GM12878 (cell line): ENCODE data around the gene CCDC170. TPM values are rescaled to one million over a fixed set of nuclear protein-coding genes. Genes with fewer than 3 reads are reported as not detected.

Experiments
- ATAC-seq: fragments of 200-7000 bp; cut with Tn5 transposase; 3 replicates; pipeline ENCODE4 v1.9.1; 2020; ENCODE audit warnings: mild to moderate bottlenecking, moderate library complexity
- BruUV-seq: library from RNA; stranded (reverse); fragments of 400-500 nt; replicated peaks from 2 replicates; lab custom pipeline; 2021; lab: Mats Ljungman, UMichigan
- CTCF ChIA-PET: fragments of 300-600 bp; sonication (Branson Sonifier 250); formaldehyde crosslinking; extraction: SDS; loops from one replicate; lab custom pipeline; 2021; ENCODE audit warnings: inconsistent platforms; lab: Yijun Ruan, JAX
- POLR2A ChIA-PET: fragments of 350-600 bp; formaldehyde crosslinking; extraction: SDS; loops from one replicate; lab custom pipeline; 2021; ENCODE audit warnings: inconsistent platforms; lab: Charles Lee
- RAD21 ChIA-PET: fragments of 300-600 bp; sonication (Branson Sonifier 250); formaldehyde crosslinking; loops from one replicate; lab custom pipeline; 2023; ENCODE audit warnings: antibody characterized with exemption; ENCODE audit not compliant: unreplicated experiment; lab: Charles Lee
- SMC1A ChIA-PET: fragments of 300-600 bp; sonication (Branson Sonifier 250); formaldehyde crosslinking; loops from one replicate; lab custom pipeline; 2023; ENCODE audit not compliant: unreplicated experiment, uncharacterized antibody; lab: Charles Lee
- DNase-seq: peaks from one replicate; pipeline ENCODE4 v3.0.0-alpha.2; 2011; ENCODE audit warnings: low read depth, low spot score
- FAIRE-seq: peaks from 3 replicates; lab custom pipeline; 2011; peaks lifted over from hg19 to GRCh38; lab: Jason Lieb, UNC
- H2AFZ ChIP-seq: 2 replicates; pipeline ENCODE4 v1.6.0; 2011; ENCODE audit warnings: low read depth, low read length, control low read depth; ENCODE audit not compliant: control insufficient read depth
- H3K27ac ChIP-seq: 2 replicates; pipeline ENCODE4 v1.5.1; 2011; ENCODE audit warnings: control low read depth; ENCODE audit not compliant: control insufficient read depth, insufficient read depth
- H3K27me3 ChIP-seq, 2 experiments: replicated peaks in 1 of 2; 2 replicates each; pipeline versions ENCODE4 v1.6.0 to v1.6.1; 2011; ENCODE audit warnings: low read length in 1 of 2; ENCODE audit not compliant: control insufficient read depth in 2 of 2, insufficient read depth in 2 of 2
- H3K36me3 ChIP-seq, 2 experiments: 2 replicates each; pipeline ENCODE4 v1.5.1; 2011; ENCODE audit warnings: low read length in 1 of 2; ENCODE audit not compliant: control insufficient read depth in 2 of 2, insufficient read depth in 2 of 2
- H3K4me1 ChIP-seq: 2 replicates; pipeline ENCODE4 v1.6.1; 2011; ENCODE audit warnings: mild to moderate bottlenecking, low read length, moderate library complexity, mixed read lengths; ENCODE audit not compliant: control insufficient read depth, insufficient read depth
- H3K4me2 ChIP-seq: 2 replicates; pipeline ENCODE4 v1.6.0; 2011; ENCODE audit warnings: control low read depth; ENCODE audit not compliant: control insufficient read depth, insufficient read depth
- H3K4me3 ChIP-seq: fragments of 200-600 bp; sonication (generic); 2 replicates; pipeline ENCODE4 v1.5.1; 2016
- H3K79me2 ChIP-seq: 2 replicates; pipeline ENCODE4 v1.6.0; 2011; ENCODE audit warnings: low read length; ENCODE audit not compliant: control insufficient read depth, insufficient read depth
- H3K9ac ChIP-seq: 2 replicates; pipeline ENCODE4 v1.8.0; 2011; ENCODE audit warnings: low read length, control low read depth, mixed read lengths; ENCODE audit not compliant: control insufficient read depth, insufficient read depth
- H3K9me3 ChIP-seq: replicated peaks from 3 replicates; pipeline ENCODE4 v1.5.1; 2011; ENCODE audit warnings: mild to moderate bottlenecking, low read length; ENCODE audit not compliant: control insufficient read depth, insufficient read depth
- H4K20me1 ChIP-seq: 2 replicates; pipeline ENCODE4 v1.6.0; 2011; ENCODE audit not compliant: control insufficient read depth, insufficient read depth
- BCL11A ChIP-seq: IDR thresholded peaks from 2 replicates; pipeline ENCODE4 v1.6.1; 2011; ENCODE audit warnings: low read depth, low read length
- CUX1 ChIP-seq: IDR thresholded peaks from 2 replicates; pipeline ENCODE4 v1.6.1; 2012; ENCODE audit warnings: improper control_type of control experiment, low read depth, low read length; ENCODE audit not compliant: insufficient replicate concordance
- DPF2 ChIP-seq: fragments of 450-650 bp; IDR thresholded peaks from 2 replicates; pipeline ENCODE4 v1.6.1; 2017; ENCODE audit warnings: mild to moderate bottlenecking
- GATAD2B ChIP-seq: fragments of 450-650 bp; conservative IDR thresholded peaks from 2 replicates; pipeline ENCODE4 v1.6.1; 2017; ENCODE audit warnings: low read depth, mild to moderate bottlenecking, moderate library complexity
- NFYB ChIP-seq: IDR thresholded peaks from 2 replicates; pipeline ENCODE4 v1.6.1; 2011; ENCODE audit warnings: low read depth, mild to moderate bottlenecking, low read length, improper control_type of control experiment, moderate library complexity; ENCODE audit not compliant: insufficient read depth
- NR2C2 ChIP-seq: IDR thresholded peaks from 2 replicates; pipeline ENCODE4 v1.6.1; 2011; ENCODE audit warnings: borderline replicate concordance, low read depth; ENCODE audit not compliant: control insufficient read depth, insufficient read length
- NRF1 ChIP-seq: conservative IDR thresholded peaks from 2 replicates; pipeline ENCODE4 v1.6.1; 2011; ENCODE audit warnings: mild to moderate bottlenecking, low read depth, low read length, improper control_type of control experiment
- PAX8 ChIP-seq: fragments of 450-650 bp; IDR thresholded peaks from 2 replicates; pipeline ENCODE4 v1.6.1; 2017; ENCODE audit warnings: mild to moderate bottlenecking, moderate library complexity
- POLR2AphosphoS2 ChIP-seq: IDR thresholded peaks from 2 replicates; pipeline ENCODE4 v1.6.1; 2011; ENCODE audit warnings: low read depth, mild to moderate bottlenecking, low read length, improper control_type of control experiment, moderate library complexity
- POU2F2 ChIP-seq: IDR thresholded peaks from 3 replicates; pipeline ENCODE4 v1.6.1; 2011; ENCODE audit warnings: low read depth, mild to moderate bottlenecking, low read length, borderline replicate concordance
- PRDM15 ChIP-seq: fragments of 450-650 bp; formaldehyde crosslinking; IDR thresholded peaks from 2 replicates; pipeline ENCODE4 v1.4.0; 2020; ENCODE audit warnings: mild to moderate bottlenecking, moderate library complexity
- TCF12 ChIP-seq: IDR thresholded peaks from 2 replicates; pipeline ENCODE4 v1.6.1; 2011; ENCODE audit warnings: low read depth, mild to moderate bottlenecking, low read length
- YBX1 ChIP-seq: fragments of 450-650 bp; IDR thresholded peaks from 2 replicates; pipeline ENCODE4 v1.6.1; 2016; ENCODE audit warnings: antibody characterized with exemption
- YY1 ChIP-seq: IDR thresholded peaks from 2 replicates; pipeline ENCODE4 v1.6.1; 2011; ENCODE audit warnings: low read depth, mild to moderate bottlenecking, low read length
- ZNF24 ChIP-seq: fragments of 450-650 bp; IDR thresholded peaks from 2 replicates; pipeline ENCODE4 v1.6.1; 2017; ENCODE audit warnings: antibody characterized with exemption, mild to moderate bottlenecking
- ZNF384 ChIP-seq: IDR thresholded peaks from 2 replicates; pipeline ENCODE4 v1.6.1; 2012; ENCODE audit warnings: low read depth, mild to moderate bottlenecking, low read length, improper control_type of control experiment, borderline replicate concordance
- WGBS: methylation state at CpG from one replicate; pipeline ENCODE4 v1.1.6; 2016; ENCODE audit warnings: low lambda C conversion rate; ENCODE audit not compliant: insufficient replicate concordance, insufficient coverage; ENCODE audit errors: missing lambda C conversion rate; 5-methylcytosine and 5-hydroxymethylcytosine counted together
- in situ Hi-C: fragments of 300-500 bp; cut with MboI; formaldehyde crosslinking; loops from 9 replicates; pipeline ENCODE4 v1.14.3; 2018; ENCODE audit warnings: mixed read lengths
- intact Hi-C: fragments of 100-400 bp; cut with micrococcal nuclease; formaldehyde crosslinking; loops from one replicate; pipeline ENCODE4 v1.14.2; 2022; ENCODE audit not compliant: unreplicated experiment
- polyA plus RNA-seq, 11 experiments: library from polyadenylated mRNA; depleted of rRNA in 4 of 11; unstranded in 6 of 11; stranded (reverse) in 5 of 11; fragments of >200 nt; fragmentation: Nextera tagmentation in 4 of 11; fragmentation: Illumina TruSeq in 1 of 11; extraction: Ambion mirVana in 4 of 11; extraction: Trizol in 1 of 11; gene quantifications; 1 replicate in 1 of 11; 2 replicates in 10 of 11; pipeline versions ENCODE4 v1.2.1 to v1.2.3, GENCODE V29; 2011 to 2016; ENCODE audit warnings: inconsistent platforms in 2 of 11, missing spikeins in 2 of 11, low read depth in 1 of 11
- total RNA-seq, 4 experiments: library from RNA; depleted of rRNA in 3 of 4; stranded (reverse); fragments of >200 nt in 3 of 4; fragmentation: Illumina TruSeq in 1 of 4; extraction: Trizol in 1 of 4; gene quantifications; 2 replicates each; pipeline versions ENCODE4 v1.2.1 to v1.2.3, GENCODE V29; 2013 to 2021

The CCDC170 gene
- total and polyA plus RNA-seq, 10 of the 15 experiments (the other 5 are each of a cell fraction or from before 2014, with no cell fraction given): not detected

GRCh38 chr6:151665329-151665728 lies 171.5 kb downstream of the CCDC170 start (continued):
- no peak for TF ChIP-seq PRDM15 (CRISPR knock-in tag)
- TF ChIP-seq ZNF384: no peak
- no peak for TF ChIP-seq YBX1

GRCh38 chr6:151666526-151666925 lies 172.7 kb downstream of the CCDC170 start:
- intact Hi-C loops (no loop called here), in situ Hi-C loops (no loop called here)
- no peak for FAIRE-seq
- no peak overlapping the region for H3K27ac ChIP-seq
- H3K9me3 ChIP-seq: no peaks in the 10 kb centered on the region
- no peaks in the 10 kb centered on the region for H3K79me2 ChIP-seq
- 0% methylated on average over 1 of the region's 2 CpGs for WGBS
- H3K4me2 ChIP-seq: no peak overlapping the region
- H4K20me1 ChIP-seq: no peaks in the 10 kb centered on the region
- no peaks in the 10 kb centered on the region; a peak in 3 of 4 replicates for H3K27me3 ChIP-seq
- no peak for ATAC-seq
- SMC1A ChIA-PET: no interaction called here
- H3K36me3 ChIP-seq: no peaks in the 10 kb centered on the region
- CTCF ChIA-PET: interaction anchor here (0.7 to 3.1 kb wide), 3 partner anchors 10 to 69 kb away, joined by 3 to 15 read pairs (median 3); no protein-coding TSS in a partner anchor
- H2AFZ ChIP-seq: no peak overlapping the region
- POLR2A ChIA-PET: no interaction called here
- H3K4me1 ChIP-seq: no peaks in the 10 kb centered on the region
- DNase-seq: no peak
- H3K9ac ChIP-seq: no peak overlapping the region
- no peak overlapping the region for H3K4me3 ChIP-seq
- BruUV-seq: no TSS peak
- RAD21 ChIA-PET: no interaction called here
- no peak for TF ChIP-seq GATAD2B
- no peak for TF ChIP-seq YBX1
- TF ChIP-seq CUX1: no peak
- no peak for TF ChIP-seq NR2C2
- no peak for TF ChIP-seq BCL11A
- no peak for TF ChIP-seq POLR2AphosphoS2
- no peak for TF ChIP-seq PAX8
- TF ChIP-seq POU2F2: no peak
- TF ChIP-seq DPF2: no peak
- no peak for TF ChIP-seq YY1
- TF ChIP-seq NFYB: no peak
- TF ChIP-seq NRF1: no peak
- TF ChIP-seq ZNF24: no peak
- no peak for TF ChIP-seq TCF12
